SIG-M5 treated with dmso at 0.1 percent for 504 hours (cell line): Measurements from ENCODE around the gene HPGDS.
"Not testable (repeated sequence)": the region's sequence is repeated elsewhere in the genome, so short reads cannot be mapped to it uniquely, and the experiment has no call there.

ENCODE experiments used
- DNase-seq: peaks from one replicate; lab custom pipeline; 2025; ENCODE audit not compliant: unreplicated experiment; lab: John Stamatoyannopoulos, UW

Gene HPGDS

GRCh38 chr4:94358101-94358500, 15.5 kb upstream of the HPGDS start:
- DNase-seq = no peak

- no peak for DNase-seq
These were observed 15.0 kb upstream of the HPGDS start for GRCh38 chr4:94357624-94358023.

- no peak for DNase-seq
These were observed 13.8 kb upstream of the HPGDS start for GRCh38 chr4:94356444-94356843.

- DNase-seq = no peak
These were observed 11.8 kb upstream of the HPGDS start for GRCh38 chr4:94354474-94354896.

GRCh38 chr4:94352996-94353395, 10.4 kb upstream of the HPGDS start:
- DNase-seq = no peak

GRCh38 chr4:94352163-94352562, 9.5 kb upstream of the HPGDS start:
- DNase-seq = no peak

- no peak for DNase-seq
These were observed 8.7 kb upstream of the HPGDS start for GRCh38 chr4:94351319-94351718.

GRCh38 chr4:94350095-94350494, 7.5 kb upstream of the HPGDS start:
- no peak for DNase-seq

GRCh38 chr4:94349193-94349592, 6.6 kb upstream of the HPGDS start:
- no peak for DNase-seq

- DNase-seq = no peak
These were observed 6.0 kb upstream of the HPGDS start for GRCh38 chr4:94348666-94349065.

- DNase-seq = no peak
These were observed 3.9 kb upstream of the HPGDS start for GRCh38 chr4:94346541-94346940.

- DNase-seq = peak; percentile 12
These were observed 3.3 kb upstream of the HPGDS start for GRCh38 chr4:94345969-94346368.

- no peak for DNase-seq
These were observed 2.6 kb upstream of the HPGDS start for GRCh38 chr4:94345266-94345665.

- no peak for DNase-seq
These were observed 1.8 kb upstream of the HPGDS start for GRCh38 chr4:94344457-94344856.

- no peak for DNase-seq
These were observed 910 bp downstream of the HPGDS start for GRCh38 chr4:94341481-94342370.

- no peak for DNase-seq
These were observed 2.9 kb downstream of the HPGDS start for GRCh38 chr4:94339779-94340178.

GRCh38 chr4:94338681-94339351, 3.8 kb downstream of the HPGDS start:
- DNase-seq = no peak

- not testable (repeated sequence) for DNase-seq
These were observed 5.8 kb downstream of the HPGDS start for GRCh38 chr4:94336791-94337190.

GRCh38 chr4:94336303-94336702, 6.3 kb downstream of the HPGDS start:
- DNase-seq = no peak

GRCh38 chr4:94334962-94335361, 7.7 kb downstream of the HPGDS start:
- DNase-seq = no peak

GRCh38 chr4:94334476-94334875, 8.2 kb downstream of the HPGDS start:
- DNase-seq = no peak

- no peak for DNase-seq
These were observed 8.8 kb downstream of the HPGDS start for GRCh38 chr4:94333866-94334265.
